M059J (cell line): ENCODE results near the gene AFDN. TPM values are rescaled to one million over a fixed set of nuclear protein-coding genes. Genes with fewer than 3 reads are reported as not detected.

Experiments used
- total RNA-seq: library from RNA; depleted of rRNA; stranded (reverse); fragments of >200 nt; shearing (Covaris generic); gene quantifications from 2 replicates; pipeline ENCODE4 v1.2.3, GENCODE V29; 2014; rRNA removed

AFDN gene
- total RNA-seq, 1 experiment from 2014 or later = 32.3 TPM

Other genes with a start within 250 kb of the AFDN start
- gene KIF25, start 170.8 kb downstream of the AFDN start, total RNA-seq = not detected in 2 replicates